ENCODE data around the gene CTNNA3. TPM values are rescaled to one million over a fixed set of nuclear protein-coding genes. Genes with fewer than 3 reads are reported as not detected.

The CTNNA3 gene
- total and polyA plus RNA-seq, 2 donors (not counting 3 experiments of a cell fraction or from before 2014, with no cell fraction given): not detected

GRCh38 chr10:67151471-67151870 lies 544.5 kb downstream of the CTNNA3 start:
- dilution Hi-C loops (cut with MboI; ENCODE audit: extremely low pct_ligation_motif_present, low sequenced_read_pairs): no loop called here
- no TSS peak for BruUV-seq (replicated peaks)

GRCh38 chr10:67144530-67144929 lies 551.5 kb downstream of the CTNNA3 start:
- dilution Hi-C loops (cut with MboI; ENCODE audit: extremely low pct_ligation_motif_present, low sequenced_read_pairs) (no loop called here), intact Hi-C loops (cut with micrococcal nuclease) (no loop called here)
- no peaks in the 10 kb centered on the region for H3K36me3 ChIP-seq (ENCODE audit: control insufficient read depth in 2 of 2, extremely low read depth in 1 of 2, insufficient read depth in 2 of 2, low read length in 2 of 2)
- ChIA-PET CTCF (no interaction called here), POLR2A (no interaction called here)
- no peak for FAIRE-seq
- no peaks in the 10 kb centered on the region for H3K79me2 ChIP-seq (ENCODE audit: control insufficient read depth, insufficient read depth, low read length)
- H3K27ac ChIP-seq (ENCODE audit: insufficient read depth, low read depth, low read length): no peak overlapping the region
- H4K20me1 ChIP-seq (replicated peaks; ENCODE audit: control insufficient read depth, extremely low read depth, insufficient read depth, low read length): no peaks in the 10 kb centered on the region
- no peaks in the 10 kb centered on the region for H3K9me1 ChIP-seq (replicated peaks; ENCODE audit: control insufficient read depth, extremely low read depth, insufficient read depth, low read length)
- no peak for DNase-seq (ENCODE audit: low read depth, low spot score)
- H3K4me2 ChIP-seq (ENCODE audit: insufficient read depth, low read length): no peak overlapping the region
- no peaks in the 10 kb centered on the region for H3K27me3 ChIP-seq (ENCODE audit: control insufficient read depth in 2 of 2, insufficient read depth in 2 of 2, low read length in 2 of 2)
- no peaks in the 10 kb centered on the region for H3K9me3 ChIP-seq (replicated peaks; ENCODE audit: control insufficient read depth, insufficient read depth, low read length)
- H3K4me3 ChIP-seq (replicated peaks in 1 of 3; ENCODE audit: insufficient read depth in 1 of 3, low read depth in 1 of 3, low read length in 3 of 3): no peak overlapping the region
- no peak overlapping the region for H2AFZ ChIP-seq (ENCODE audit: low read depth, low read length)
- TF ChIP-seq GATA2 (IDR thresholded peaks at IDR 0.05; ENCODE audit: insufficient read depth, insufficient read length, low read depth, low read length): no peak
- TF ChIP-seq JUN (IDR thresholded peaks at IDR 0.05; ENCODE audit: borderline replicate concordance, insufficient read depth, insufficient read length, low read depth): no peak
- TF ChIP-seq FOS (IDR thresholded peaks at IDR 0.05; ENCODE audit: borderline replicate concordance, insufficient read depth, low read length): no peak
- TF ChIP-seq POLR2AphosphoS5 (IDR thresholded peaks at IDR 0.05; ENCODE audit: insufficient read depth, low read depth, low read length): no peak
- TF ChIP-seq MYC (IDR thresholded peaks at IDR 0.05; ENCODE audit: low read depth, low read length): no peak
- TF ChIP-seq EZH2 (IDR thresholded peaks at IDR 0.05; ENCODE audit: borderline replicate concordance, low read depth, low read length, severe bottlenecking): no peak
- BruUV-seq (replicated peaks): no TSS peak
- H3K9ac ChIP-seq (replicated peaks; ENCODE audit: extremely low read depth, insufficient read depth, low read length): no peak overlapping the region
- H3K4me1 ChIP-seq (ENCODE audit: control insufficient read depth, extremely low read depth, insufficient read depth, low read length): no peaks in the 10 kb centered on the region

More at GRCh38 chr10:67151471-67151870, 544.5 kb downstream of the CTNNA3 start:
- H3K4me1 ChIP-seq (ENCODE audit: control insufficient read depth, extremely low read depth, insufficient read depth, low read length): no peaks in the 10 kb centered on the region
- intact Hi-C loops (cut with micrococcal nuclease): no loop called here
- no peaks in the 10 kb centered on the region for H3K27me3 ChIP-seq (ENCODE audit: control insufficient read depth in 2 of 2, insufficient read depth in 2 of 2, low read length in 2 of 2)
- TF ChIP-seq, protein P1, sequence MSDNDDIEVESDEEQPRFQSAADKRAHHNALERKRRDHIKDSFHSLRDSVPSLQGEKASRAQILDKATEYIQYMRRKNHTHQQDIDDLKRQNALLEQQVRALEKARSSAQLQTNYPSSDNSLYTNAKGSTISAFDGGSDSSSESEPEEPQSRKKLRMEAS (IDR thresholded peaks at IDR 0.05; ENCODE audit: insufficient read depth, insufficient read length): no peak
- TF ChIP-seq EZH2 (IDR thresholded peaks at IDR 0.05; ENCODE audit: borderline replicate concordance, low read depth, low read length, severe bottlenecking) (no peak), POLR2AphosphoS5 (IDR thresholded peaks at IDR 0.05; ENCODE audit: insufficient read depth, low read depth, low read length) (no peak), JUN (IDR thresholded peaks at IDR 0.05; ENCODE audit: borderline replicate concordance, insufficient read depth, insufficient read length, low read depth) (no peak), MYC (IDR thresholded peaks at IDR 0.05; ENCODE audit: low read depth, low read length) (no peak)
- TF ChIP-seq, protein P2, sequence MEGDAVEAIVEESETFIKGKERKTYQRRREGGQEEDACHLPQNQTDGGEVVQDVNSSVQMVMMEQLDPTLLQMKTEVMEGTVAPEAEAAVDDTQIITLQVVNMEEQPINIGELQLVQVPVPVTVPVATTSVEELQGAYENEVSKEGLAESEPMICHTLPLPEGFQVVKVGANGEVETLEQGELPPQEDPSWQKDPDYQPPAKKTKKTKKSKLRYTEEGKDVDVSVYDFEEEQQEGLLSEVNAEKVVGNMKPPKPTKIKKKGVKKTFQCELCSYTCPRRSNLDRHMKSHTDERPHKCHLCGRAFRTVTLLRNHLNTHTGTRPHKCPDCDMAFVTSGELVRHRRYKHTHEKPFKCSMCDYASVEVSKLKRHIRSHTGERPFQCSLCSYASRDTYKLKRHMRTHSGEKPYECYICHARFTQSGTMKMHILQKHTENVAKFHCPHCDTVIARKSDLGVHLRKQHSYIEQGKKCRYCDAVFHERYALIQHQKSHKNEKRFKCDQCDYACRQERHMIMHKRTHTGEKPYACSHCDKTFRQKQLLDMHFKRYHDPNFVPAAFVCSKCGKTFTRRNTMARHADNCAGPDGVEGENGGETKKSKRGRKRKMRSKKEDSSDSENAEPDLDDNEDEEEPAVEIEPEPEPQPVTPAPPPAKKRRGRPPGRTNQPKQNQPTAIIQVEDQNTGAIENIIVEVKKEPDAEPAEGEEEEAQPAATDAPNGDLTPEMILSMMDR (IDR thresholded peaks at IDR 0.05; ENCODE audit: extremely low read depth in 1 of 2, insufficient read depth in 1 of 2, low read depth in 1 of 2, low read length in 2 of 2): no peak
- H3K4me2 ChIP-seq (ENCODE audit: insufficient read depth, low read length): no peak overlapping the region
- FAIRE-seq (no peak), DNase-seq (ENCODE audit: low read depth, low spot score) (no peak)
- no peaks in the 10 kb centered on the region for H3K36me3 ChIP-seq (ENCODE audit: control insufficient read depth in 2 of 2, extremely low read depth in 1 of 2, insufficient read depth in 2 of 2, low read length in 2 of 2)
- H3K9ac ChIP-seq (replicated peaks; ENCODE audit: extremely low read depth, insufficient read depth, low read length): no peak overlapping the region
- no peaks in the 10 kb centered on the region for H3K79me2 ChIP-seq (ENCODE audit: control insufficient read depth, insufficient read depth, low read length)
- ChIA-PET POLR2A (no interaction called here), CTCF (interaction anchor here (1.7 kb wide), 1 partner anchor 11 kb away, joined by 4 read pairs; no protein-coding TSS in a partner anchor)
- no peaks in the 10 kb centered on the region for H3K9me1 ChIP-seq (replicated peaks; ENCODE audit: control insufficient read depth, extremely low read depth, insufficient read depth, low read length)
- H3K9me3 ChIP-seq (replicated peaks; ENCODE audit: control insufficient read depth, insufficient read depth, low read length): no peaks in the 10 kb centered on the region
- no peak overlapping the region for H3K4me3 ChIP-seq (replicated peaks in 1 of 3; ENCODE audit: insufficient read depth in 1 of 3, low read depth in 1 of 3, low read length in 3 of 3)
- H2AFZ ChIP-seq (ENCODE audit: low read depth, low read length): no peak overlapping the region
- no peak overlapping the region for H3K27ac ChIP-seq (ENCODE audit: insufficient read depth, low read depth, low read length)
- H4K20me1 ChIP-seq (replicated peaks; ENCODE audit: control insufficient read depth, extremely low read depth, insufficient read depth, low read length): no peaks in the 10 kb centered on the region
